ENCODE results near the gene LETMD1.

The LETMD1 gene

GRCh38 chr12:51025836-51026638 lies 22.1 kb upstream of the LETMD1 start, which contains the start of gene SLC11A2:
SLC11A2 (minus strand) TSS chr12:51026384; CDS start chr12:51010728, 15,656 bp downstream.
- DNase-seq (ENCODE audit: low read depth), result peak; percentile 88

DNA sequence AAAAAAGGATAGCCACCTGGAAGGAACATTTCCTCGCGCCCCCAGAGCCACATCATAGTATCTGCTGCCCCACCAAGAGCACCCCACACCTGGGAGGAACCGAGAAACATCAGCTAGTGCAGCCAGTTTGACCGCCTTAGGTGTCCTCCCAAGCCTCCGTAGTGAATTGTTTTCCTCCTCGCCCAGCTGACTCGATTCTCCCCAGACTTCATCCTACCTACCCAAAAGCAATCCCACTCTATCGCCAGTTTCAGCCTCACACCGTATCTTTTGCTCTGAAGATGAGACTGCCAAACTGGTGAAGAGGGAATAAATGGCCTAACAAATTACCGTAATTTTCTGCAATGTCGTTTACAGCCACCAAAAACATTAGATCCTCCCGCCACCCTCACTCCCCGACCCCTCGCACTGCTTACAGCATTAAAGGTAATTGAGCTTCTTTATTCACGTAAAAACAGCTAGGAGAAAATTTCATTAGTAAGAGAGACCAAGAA lies 20.7 kb upstream of the LETMD1 start:
- no peak for DNase-seq (ENCODE audit: low read depth)

DNA sequence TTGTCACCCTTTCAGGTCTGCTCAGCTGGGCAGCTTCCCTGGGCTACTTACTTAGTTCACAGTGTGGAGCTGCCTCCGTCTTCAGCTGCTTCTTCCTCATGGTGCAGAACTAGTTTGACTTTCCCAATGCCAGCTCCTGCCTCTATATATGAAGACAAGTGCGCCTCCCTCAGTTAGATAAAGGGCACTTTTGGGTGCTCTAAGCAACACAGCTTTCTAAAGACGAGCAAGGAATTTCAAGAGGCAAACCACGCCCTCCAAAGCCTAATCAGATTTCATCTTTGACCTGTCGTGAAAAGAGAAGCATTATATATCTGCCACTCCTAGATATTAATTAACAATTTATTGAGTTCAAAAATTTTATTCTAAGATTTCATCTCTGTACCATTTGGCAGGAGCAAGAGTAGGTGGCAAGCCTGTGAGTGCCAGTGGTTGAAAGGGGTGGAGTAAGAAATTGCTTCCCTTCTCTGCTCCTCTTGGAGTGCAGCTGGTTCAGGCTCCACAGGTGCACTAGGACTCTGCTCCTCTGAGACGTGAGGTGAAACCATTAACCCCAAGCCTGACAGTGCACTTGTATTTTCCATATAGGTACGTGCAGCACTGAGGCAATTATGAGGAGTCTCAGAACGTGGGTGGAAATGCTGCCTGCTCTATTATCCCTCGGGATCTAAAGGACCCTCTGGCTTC lies 19.9 kb upstream of the LETMD1 start:
- DNase-seq (ENCODE audit: low read depth), result no peak

DNA sequence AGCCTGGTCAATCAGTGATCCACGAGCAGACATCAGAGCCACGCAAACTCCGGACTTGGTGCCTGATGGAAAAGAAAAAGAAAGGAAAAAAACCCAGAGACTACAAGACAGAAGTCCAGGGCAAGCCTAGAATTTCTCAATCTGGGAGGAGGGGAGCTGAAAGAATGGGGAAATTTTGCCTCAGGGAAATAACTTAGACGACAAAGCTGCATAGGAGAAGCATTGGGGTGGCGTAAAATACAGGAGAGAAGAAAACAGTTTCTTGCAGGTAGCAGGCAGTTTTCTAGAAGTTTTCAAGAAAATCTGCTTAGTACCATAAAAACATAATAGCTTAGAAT lies 19.3 kb upstream of the LETMD1 start:
- no peak for DNase-seq (ENCODE audit: low read depth)

- DNase-seq (ENCODE audit: low read depth), result no peak
These were observed 15.1 kb upstream of the LETMD1 start for GRCh38 chr12:51033048-51033447.

GRCh38 chr12:51033457-51034089 lies 14.6 kb upstream of the LETMD1 start:
- no peak for DNase-seq (ENCODE audit: low read depth)

DNA sequence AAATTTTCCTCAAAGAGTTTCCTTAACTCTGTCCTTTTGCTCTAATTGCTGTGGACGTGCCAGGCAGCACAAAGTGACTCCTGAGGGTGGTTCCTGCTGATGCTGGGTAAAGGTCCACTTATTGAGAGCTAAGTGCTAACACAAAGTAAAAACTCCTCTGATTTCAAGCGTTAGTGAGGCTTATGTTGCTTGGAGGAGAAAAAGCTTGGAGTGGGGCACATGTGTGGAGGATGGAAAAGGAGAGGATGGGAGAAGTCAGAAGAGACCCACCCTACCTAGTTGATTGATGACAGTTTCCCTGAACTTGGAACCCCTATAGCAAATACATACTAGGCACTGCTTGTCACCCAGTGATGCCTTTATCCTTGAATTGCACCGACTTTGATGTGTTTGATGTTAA lies 11.8 kb upstream of the LETMD1 start:
- no peak for DNase-seq (ENCODE audit: low read depth)

- DNase-seq (ENCODE audit: low read depth), result no peak
These were observed 629 bp downstream of the LETMD1 start for GRCh38 chr12:51048661-51049251.

DNA sequence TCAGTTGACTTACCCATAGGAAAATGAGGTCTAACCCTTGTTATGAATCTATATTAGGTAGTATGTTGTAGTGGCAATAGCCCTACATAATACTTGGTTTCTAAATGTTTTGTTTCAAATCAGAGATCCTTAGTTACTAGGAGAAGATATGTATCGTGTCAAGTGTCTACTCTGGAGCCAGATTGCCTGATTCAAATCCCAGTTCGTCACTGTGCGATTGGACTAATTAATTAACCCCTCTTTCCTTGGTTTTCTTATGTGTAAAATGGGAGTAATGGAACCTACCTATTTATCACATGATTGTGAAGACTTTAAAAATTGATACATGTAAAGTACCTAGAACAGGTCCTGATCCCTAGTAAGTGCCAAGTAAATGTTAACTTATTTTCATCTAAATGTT lies 1.4 kb downstream of the LETMD1 start:
- no peak for DNase-seq (ENCODE audit: low read depth)

DNA sequence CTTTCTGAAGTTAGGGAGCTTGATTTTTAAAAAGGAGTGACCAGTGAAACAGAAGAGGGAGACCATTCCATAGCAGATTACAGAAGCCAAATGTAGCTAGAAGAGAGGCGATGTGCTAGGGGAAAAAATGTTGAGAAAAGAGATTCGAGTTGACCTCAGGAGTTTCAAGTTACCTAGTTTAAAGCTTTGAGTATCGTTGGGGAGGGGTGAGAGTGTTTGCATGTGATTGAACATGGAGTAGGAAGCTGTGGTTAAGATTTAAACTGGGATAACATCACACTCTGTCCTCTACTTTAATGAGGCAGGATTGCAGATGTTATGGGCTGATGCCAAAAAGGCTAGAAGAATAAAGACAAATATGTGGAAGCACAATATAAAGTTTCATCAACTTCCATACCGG lies 3.7 kb downstream of the LETMD1 start:
- DNase-seq (ENCODE audit: low read depth), result no peak

- DNase-seq (ENCODE audit: low read depth), result no peak
These were observed 6.9 kb downstream of the LETMD1 start for GRCh38 chr12:51055060-51055459.

DNA sequence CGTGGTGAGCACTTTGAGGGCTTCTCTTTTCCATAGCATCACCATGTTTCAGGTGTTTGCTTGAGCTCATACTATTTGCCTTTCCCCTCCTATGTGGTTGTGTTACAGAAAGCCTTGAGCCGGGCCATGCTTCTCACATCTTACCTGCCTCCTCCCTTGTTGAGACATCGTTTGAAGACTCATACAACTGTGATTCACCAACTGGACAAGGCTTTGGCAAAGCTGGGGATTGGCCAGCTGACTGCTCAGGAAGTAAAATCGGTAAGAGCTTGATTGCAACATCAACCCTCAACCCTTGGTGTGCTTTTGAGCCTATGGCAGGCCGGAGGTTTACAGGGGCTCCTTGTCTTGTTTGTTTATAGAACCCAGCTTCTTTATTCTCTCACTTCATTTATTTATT lies 8.1 kb downstream of the LETMD1 start:
- no peak for DNase-seq (ENCODE audit: low read depth)

GRCh38 chr12:51059086-51059485 lies 11.0 kb downstream of the LETMD1 start:
- no peak for DNase-seq (ENCODE audit: low read depth)

GRCh38 chr12:51062631-51063397 lies 14.7 kb downstream of the LETMD1 start:
- DNase-seq (ENCODE audit: low read depth), result no peak

DNA sequence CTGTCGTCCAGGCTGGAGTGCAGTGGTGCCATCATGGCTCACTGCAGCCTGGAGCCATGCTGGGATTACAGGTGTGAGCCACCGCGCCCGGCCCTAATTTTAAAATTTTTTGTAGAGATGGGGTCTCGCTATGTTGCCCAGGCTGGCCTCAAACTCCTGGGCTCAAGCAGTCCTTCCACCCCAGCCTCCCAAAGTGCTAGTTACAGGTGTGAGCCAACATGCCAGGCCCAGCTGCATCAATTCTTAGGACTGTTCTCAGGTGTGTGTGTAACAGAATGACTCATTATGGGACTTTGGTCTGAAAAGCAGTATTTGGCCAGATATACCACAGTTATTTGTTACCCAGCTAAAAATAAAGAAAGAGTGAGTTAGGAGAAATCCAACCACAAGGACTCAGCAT lies 17.4 kb downstream of the LETMD1 start:
- no peak for DNase-seq (ENCODE audit: low read depth)

DNA sequence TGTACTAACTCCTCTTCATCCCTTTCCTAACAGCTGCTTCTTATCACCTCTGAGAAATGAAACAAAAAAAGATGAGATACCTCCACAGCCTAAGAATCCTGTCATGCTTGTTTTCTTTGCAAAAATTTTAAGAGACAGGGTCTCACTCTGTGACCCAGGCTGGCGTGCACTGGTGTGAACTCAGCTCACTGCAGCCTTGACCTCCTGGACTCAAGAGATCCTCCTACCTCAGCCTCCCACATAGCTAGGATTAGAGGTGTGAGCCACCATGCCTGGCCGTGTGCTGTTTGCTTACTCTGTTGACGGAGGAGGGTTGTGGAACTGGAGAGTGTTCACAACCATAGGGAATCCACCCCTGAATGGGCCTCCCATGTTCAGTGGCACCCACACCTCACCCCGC lies 19.1 kb downstream of the LETMD1 start:
- no peak for DNase-seq (ENCODE audit: low read depth)

DNA sequence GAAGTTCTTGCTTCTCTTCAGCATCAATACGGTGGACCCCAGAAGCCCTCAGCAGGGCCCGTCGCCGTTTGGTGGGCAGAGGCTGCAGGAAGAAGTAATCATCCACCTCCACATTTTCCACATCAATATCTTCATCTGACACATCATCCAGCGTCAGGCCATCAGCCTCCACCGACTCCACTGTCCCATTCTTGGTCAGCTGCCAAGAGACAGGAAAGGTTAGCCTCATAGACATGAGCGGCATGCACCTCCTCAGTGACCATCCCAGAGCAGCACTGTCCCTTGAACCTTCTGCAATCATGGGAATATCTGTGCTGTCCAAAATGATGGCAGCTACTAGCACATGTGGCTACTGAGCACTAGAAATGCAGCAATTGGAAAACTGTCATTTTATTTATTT lies 19.6 kb downstream of the LETMD1 start:
- no peak for DNase-seq (ENCODE audit: low read depth)

DNA sequence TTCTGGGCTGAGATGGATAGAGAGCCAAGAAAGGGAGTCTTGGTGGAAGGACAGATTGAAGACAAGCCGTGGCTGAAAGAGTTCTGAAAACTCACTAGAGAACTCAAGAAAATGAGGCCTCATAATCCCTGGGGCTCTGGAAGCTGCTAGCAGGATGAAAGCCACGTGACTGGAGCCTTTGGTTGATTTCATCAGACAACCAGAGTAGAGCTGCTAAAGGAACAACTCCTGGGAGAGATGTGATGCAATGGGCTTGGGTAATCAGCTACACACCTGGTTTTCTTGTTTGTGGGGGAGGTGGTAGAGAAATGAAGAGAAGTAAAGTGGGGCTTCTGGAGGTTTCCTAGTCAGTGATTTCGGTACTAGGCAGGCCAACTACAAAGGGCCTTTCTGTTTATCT lies 21.9 kb downstream of the LETMD1 start:
- no peak for DNase-seq (ENCODE audit: low read depth)

- no peak for DNase-seq (ENCODE audit: low read depth)
These were observed 23.5 kb downstream of the LETMD1 start for GRCh38 chr12:51071663-51072062.

GRCh38 chr12:51075390-51075789 lies 27.3 kb downstream of the LETMD1 start:
- no peak for DNase-seq (ENCODE audit: low read depth)

GRCh38 chr12:51076236-51076930 lies 28.3 kb downstream of the LETMD1 start:
- no peak for DNase-seq (ENCODE audit: low read depth)
